HG03066 (cell line): ENCODE data around the gene NDRG3.

Experiments used
- ATAC-seq: cut with Tn5 transposase; IDR thresholded peaks from one replicate; pipeline ENCODE4 v1.9.1; 2021; ENCODE audit warnings: low read depth; ENCODE audit not compliant: unreplicated experiment

Gene NDRG3

DNA sequence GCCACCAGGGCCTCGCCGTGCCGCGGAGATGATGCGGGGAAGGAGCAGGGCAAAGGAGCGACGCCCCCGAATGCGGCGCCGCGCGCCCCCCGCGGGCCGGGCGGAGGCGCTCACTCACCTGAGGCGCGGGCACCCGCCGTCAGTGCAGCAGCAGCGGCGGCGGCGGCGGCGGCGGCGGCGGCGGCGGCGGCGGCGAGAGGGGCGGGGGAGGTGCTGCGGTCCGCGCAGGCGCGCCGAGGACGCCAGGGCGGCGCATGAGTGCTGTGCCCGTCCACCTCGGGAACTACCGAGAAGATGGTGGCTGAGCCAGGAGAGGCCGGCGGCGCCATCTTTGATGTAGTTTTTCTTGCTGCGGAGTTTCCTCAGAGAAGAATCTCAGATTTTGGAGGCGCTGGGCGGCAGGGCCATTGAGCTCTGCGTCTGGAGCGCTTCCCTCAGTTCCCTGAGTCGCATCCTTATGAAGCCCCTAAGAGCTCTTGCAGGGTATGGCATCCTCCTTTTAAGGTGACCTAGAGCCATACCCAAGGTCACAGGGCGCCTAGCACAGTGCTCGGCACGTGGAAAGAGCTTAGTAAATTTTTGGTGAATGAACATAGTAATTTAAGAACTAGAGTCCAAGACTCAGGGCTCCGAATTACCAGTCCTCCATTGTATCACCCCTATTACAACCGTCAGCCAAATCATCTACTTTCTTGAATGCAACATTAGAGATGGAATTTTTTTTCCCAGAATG is at the start of gene NDRG3:
Gene NDRG3 (minus strand): TSS at position 164 of the 733 bp plus-strand sequence. CDS start 24,355 bp downstream, outside the sequence.
- ATAC-seq, result peak; percentile 93

- no peak for ATAC-seq
These were observed 48.2 kb upstream of the NDRG3 start for GRCh38 chr20:36794116-36794474.

DNA sequence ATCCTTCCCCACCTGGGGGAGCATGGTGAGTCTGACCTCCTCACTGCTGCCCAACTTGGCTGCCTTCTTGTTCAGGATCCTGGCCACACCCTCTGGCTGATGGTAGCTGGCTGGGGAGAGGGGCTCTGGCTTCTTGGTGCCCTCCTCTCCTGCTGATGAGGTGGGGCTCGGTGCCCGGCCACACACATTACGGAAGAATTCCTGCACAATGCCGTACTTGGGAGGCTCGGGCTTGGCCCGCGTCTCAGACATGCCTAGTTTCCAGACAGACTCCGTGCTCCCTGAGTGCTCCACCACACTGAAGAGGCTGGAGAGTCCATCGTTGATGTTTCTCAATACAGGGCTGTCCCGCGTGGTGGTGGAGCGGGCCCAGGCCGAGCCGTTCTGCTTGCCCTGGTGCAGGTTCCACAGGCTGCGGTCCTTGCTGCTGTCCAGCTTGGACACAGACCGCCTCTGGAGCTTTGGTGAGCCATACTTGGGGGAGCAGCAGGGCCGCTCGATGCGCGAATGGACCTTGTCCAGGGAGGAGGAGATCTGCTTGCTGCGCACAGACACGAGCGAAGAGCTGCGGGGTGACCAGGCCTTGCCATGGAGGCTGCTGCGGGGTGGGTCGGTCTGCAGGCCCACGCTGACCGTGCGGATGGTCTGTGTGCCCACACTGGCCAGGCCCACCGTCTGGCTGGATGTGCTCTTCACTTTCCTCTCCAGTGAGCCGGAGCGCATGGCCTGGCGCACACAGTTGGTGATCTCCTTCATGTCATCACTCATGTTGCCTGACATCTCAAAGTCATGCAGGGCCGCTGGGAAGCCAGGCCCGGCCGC is 47.6 kb upstream of the NDRG3 start:
- no peak for ATAC-seq

DNA sequence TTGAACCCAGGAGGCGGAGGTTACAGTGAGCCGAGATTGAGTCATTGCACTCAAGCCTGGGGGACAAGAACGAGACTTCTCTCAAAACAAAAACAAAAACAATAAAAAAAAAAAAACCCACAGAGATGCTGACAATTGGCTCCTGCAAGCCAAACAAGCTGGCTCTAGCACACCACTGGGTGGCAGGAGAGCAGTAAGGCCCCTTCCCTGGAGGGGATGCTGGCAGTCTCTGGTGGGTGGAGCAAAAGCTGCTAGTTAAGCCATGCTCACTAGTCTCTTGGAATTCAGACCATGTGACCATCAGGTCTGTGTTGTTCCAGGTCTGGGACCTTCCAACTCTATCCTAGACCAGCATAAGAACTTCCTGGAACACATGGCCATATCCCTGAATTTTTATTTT is 46.5 kb upstream of the NDRG3 start:
- no peak for ATAC-seq

GRCh38 chr20:36791862-36792261 is 46.0 kb upstream of the NDRG3 start:
- no peak for ATAC-seq

DNA sequence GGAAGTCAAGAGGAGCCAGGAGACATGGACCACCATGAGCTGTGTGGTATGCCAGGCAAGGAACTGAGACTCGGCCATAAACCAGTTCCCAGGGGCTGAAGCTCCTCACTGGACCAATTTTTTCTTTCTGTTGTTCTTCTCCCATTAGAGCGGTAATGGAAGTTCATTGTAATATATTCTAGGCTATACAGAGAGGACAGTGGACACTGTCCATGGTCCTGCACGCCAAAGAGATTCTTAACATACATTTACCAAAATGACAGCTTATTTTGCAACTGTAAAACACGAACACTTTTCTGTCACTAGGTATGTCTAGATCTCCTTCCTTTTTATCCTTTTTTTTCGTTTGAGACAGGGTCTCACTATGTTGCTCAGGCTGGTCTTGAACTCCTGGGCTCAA is 40.8 kb upstream of the NDRG3 start:
- ATAC-seq, result no peak

DNA sequence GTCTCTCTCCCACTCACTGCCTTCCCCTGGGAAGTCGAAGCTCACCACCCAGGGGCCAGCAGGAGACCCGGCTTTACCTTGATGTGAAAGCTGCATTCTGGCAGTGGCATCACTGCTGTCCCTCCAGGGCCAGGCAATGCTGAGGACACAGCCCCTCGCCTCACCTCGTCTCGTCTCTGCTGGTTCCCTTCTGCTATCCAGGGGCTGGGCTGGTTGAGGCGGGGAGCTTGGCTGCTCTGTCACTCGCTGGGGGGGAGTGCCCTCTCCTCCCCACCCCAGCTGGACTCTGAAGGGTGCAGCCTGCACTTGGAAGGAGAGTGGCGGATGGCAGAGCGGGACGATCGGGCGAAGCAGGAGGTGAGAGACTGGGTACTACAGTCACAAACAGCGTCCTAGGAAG is 40.4 kb upstream of the NDRG3 start:
- no peak for ATAC-seq

DNA sequence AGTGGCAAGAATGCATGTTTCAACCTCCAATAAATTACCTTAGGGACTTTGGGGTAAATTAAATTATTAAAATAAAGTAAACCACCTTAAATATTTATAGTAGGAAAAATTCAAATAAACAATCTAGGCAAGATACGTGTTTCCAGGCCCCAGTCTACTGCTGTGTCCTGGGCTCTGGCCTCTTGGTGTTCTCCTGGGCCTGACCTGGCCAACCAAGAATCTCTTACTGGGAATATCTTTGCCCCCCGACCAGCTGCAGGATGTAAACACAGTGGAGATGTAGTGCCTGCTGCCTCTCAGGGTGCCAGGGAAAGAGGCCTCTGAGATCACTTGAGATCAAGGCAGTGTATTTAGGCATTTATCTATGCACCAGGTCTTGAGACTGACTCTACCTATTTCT is 39.4 kb upstream of the NDRG3 start:
- ATAC-seq, result no peak

DNA sequence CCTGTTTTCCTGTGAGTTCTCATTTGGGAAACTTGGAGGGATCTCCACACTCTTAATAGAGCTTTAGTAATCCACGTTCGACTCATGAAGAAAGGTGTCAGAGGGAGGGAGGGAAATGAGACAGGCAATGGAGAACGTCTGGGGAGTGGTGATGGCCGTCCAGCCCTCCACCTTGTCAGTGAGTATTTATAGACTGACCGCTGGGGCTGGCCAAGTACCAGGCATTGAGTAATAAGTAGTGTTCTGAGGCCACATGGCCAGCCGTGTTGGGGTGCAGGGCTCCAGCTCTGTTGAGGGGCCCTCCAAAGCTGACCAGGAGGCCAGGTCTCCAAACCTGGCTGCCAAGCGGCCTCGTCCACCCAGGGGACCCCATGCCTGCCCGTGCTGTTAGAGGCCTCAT is 39.0 kb upstream of the NDRG3 start:
- ATAC-seq, result no peak

GRCh38 chr20:36784116-36784515 is 38.2 kb upstream of the NDRG3 start:
- no peak for ATAC-seq

GRCh38 chr20:36779656-36780025 is 33.8 kb upstream of the NDRG3 start:
- ATAC-seq, result no peak

- ATAC-seq, result no peak
These were observed 33.2 kb upstream of the NDRG3 start for GRCh38 chr20:36778831-36779655.

- no peak for ATAC-seq
These were observed 31.7 kb upstream of the NDRG3 start for GRCh38 chr20:36777576-36777975.

- no peak for ATAC-seq
These were observed 31.3 kb upstream of the NDRG3 start for GRCh38 chr20:36777167-36777566.

- no peak for ATAC-seq
These were observed 29.9 kb upstream of the NDRG3 start for GRCh38 chr20:36775826-36776225.

DNA sequence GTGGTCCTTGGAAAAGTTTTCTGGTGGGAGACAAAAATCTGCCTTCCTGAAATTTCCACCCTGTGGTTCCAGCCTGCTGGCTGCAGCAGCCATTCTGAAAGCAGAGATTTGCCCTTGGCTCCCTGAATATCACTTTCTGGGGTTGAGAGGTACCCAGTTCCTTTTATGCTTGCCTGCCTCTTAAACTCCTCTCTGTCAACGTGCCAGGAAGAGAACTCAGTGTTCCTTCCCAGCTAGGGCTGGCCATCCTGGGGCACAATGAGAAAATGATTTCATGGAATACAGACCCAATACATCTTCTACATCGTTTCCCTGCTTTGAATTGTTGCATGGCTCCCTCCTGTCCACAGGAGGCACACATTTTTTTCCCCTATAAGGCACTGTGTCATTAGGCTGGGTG is 29.3 kb upstream of the NDRG3 start:
- ATAC-seq, result no peak

DNA sequence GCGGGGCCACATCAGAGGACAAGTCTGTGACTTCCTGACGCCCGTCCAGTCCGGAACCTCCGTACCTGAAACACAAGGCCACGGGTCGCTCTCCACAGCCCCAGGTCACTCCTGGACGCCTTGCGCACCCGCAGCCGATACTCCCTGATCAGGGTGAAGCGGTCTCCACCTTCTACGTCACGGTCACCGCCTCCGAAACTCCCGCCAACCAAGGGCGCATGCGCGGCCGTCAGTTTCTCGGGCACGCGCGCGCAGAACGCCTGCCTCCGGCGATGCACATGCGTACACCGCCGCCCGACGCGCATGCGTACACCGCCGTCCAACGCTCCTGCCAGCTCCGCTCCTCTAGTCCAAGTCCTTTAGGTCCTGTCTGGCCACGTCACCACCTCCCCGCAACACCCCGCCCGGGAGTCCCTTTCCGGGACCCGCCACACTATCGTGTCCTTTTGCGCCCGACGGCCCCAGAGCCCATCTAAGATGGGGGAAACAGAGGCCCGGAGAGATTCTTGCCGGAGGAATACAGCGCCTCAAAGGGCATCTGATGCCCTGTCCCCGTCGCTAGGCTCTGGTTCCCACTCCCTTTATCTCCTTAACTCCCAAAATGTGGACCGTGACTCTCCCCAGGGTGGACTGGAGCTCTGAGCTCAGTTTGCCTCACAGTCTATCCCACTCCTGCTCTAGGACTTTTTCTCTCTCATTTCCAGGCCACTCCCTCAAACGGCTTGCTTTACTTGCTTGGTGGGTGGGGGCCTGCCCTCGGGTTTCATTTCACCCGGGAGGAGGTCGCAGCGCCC is 27.9 kb upstream of the NDRG3 start, which contains the start of gene DSN1:
Gene DSN1 (minus strand): TSS at position 167 of the 794 bp plus-strand sequence. CDS start 2,305 bp downstream, outside the sequence.
- ATAC-seq, result peak; percentile 82

DNA sequence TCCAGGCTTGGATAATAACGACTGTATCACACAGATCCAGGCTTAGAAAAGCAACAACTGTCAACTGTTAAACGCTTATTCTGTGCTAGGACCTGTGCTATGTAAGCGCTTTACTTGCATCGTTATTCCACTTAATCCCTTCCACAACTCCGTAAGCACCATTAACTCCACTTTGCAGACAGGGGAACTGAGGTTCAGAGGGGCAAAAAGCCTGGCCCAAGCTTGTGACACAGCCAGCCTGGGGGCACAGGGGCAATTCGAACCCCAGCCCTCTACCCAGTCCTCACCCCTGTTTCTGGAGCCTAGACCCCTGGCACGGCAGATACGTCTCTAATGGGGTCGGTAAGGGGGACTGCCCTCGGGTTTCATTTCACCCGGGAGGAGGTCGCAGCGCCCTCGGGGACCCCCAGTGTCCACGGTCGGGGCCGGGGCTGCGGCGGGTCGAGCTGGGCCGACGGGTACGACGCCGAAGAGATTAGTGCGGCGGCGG is 27.3 kb upstream of the NDRG3 start:
- peak; percentile 12 for ATAC-seq

GRCh38 chr20:36770680-36771079 is 24.8 kb upstream of the NDRG3 start:
- no peak for ATAC-seq

DNA sequence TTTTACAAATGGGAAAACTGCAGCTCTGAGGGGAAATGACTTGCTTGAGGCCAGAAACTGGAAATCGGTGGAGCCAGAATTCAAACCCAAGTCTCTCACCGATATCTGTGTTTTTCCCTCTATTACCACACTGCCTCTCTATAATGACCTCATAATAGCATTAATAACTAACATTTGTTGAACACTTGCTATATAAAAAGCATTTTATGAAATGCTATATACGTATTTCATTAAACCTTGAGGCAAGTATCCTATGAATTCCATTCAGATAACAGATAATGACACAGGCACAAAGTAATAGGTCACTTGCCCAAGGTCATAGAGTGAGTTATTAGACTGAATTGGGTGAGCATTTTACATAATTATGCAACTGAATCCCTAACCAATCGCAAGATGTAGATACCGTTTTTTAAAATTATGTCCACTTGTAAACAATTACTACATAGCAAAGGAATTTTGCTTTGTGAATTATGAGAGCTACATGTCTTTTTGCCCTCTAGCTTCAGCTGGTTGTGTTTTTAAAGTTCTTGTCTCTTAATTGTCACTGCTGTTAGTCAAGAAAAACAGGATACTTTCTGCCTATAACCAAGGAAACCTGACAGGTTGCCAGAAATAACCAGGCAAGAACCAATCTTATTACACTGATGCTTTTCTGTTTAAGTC is 23.0 kb upstream of the NDRG3 start:
- no peak for ATAC-seq
